H1 (cell line): Measurements from ENCODE around the gene CX3CR1. TPM values are rescaled to one million over a fixed set of nuclear protein-coding genes. Genes with fewer than 3 reads are reported as not detected.

Source experiments
- CHD7 ChIP-seq: fragments of 300-600 bp; sonication (generic); IDR thresholded peaks from 2 replicates; pipeline ENCODE4 v1.7.1; 2012; ENCODE audit warnings: low read length, moderate library complexity, mild to moderate bottlenecking, inconsistent platforms; ENCODE audit not compliant: insufficient replicate concordance
- NRF1 ChIP-seq: IDR thresholded peaks from 2 replicates; pipeline ENCODE4 v1.6.1; 2011; ENCODE audit warnings: mild to moderate bottlenecking, low read depth, low read length, improper control_type of control experiment
- PHF8 ChIP-seq: fragments of 200-600 bp; sonication (generic); conservative IDR thresholded peaks from 2 replicates; pipeline ENCODE4 v1.7.1; 2012; ENCODE audit warnings: low read depth, mild to moderate bottlenecking, inconsistent platforms, low read length, moderate library complexity
- polyA plus RNA-seq, 7 experiments: library from polyadenylated mRNA; depleted of rRNA in 3 of 7; stranded (reverse) in 5 of 7; unstranded in 2 of 7; fragments of >200 nt in 5 of 7; fragments of 200-250 nt in 2 of 7; gene quantifications; 1 replicate in 5 of 7; 2 replicates in 1 of 7; 4 replicates in 1 of 7; pipeline versions ENCODE4 v1.2.1 to v1.2.3, GENCODE V29; 2011 to 2013; ENCODE audit warnings: missing spikeins in 2 of 7, mixed read lengths in 2 of 7
- total RNA-seq: library from RNA; stranded (reverse); fragmentation: NEBNext Ultra II Directional; extraction: Animal tissue kit (Norgen Biotek cat#: 25700); gene quantifications from 2 replicates; pipeline ENCODE4 v1.2.1, GENCODE V29; 2021

Gene CX3CR1
- total and polyA plus RNA-seq, 2 of the 8 experiments (the other 6 are each of a cell fraction or from before 2014, with no cell fraction given) = 0.08 TPM; not detected in 1

- TF ChIP-seq CHD7 (no peak), NRF1 (no peak), PHF8 (no peak)
- TF ChIP-seq, all 59 proteins: peak for 0
Measured at GRCh38 chr3:39232859-39233258, 47.0 kb downstream of the CX3CR1 start (continued).
